ENCODE data around the gene TLL1.

GRCh38 chr4:166043801-166044200 lies 170.8 kb downstream of the TLL1 start:
- no peak for TF ChIP-seq POLR2A (IDR thresholded peaks at IDR 0.05; ENCODE audit: low read depth)
- no peak for TF ChIP-seq CTCF (IDR thresholded peaks at IDR 0.05)
- TF ChIP-seq POLR2AphosphoS5 (IDR thresholded peaks at IDR 0.05) = no peak

Measured in esophagus muscularis mucosa (tissue), 3 donors.